Lung (tissue), 12 donors: ENCODE measurements around the gene ADK. TPM values are rescaled to one million over a fixed set of nuclear protein-coding genes. Genes with fewer than 3 reads are reported as not detected.

ENCODE experiments used
- ATAC-seq: fragments of 200-7000 bp; cut with Tn5 transposase; one replicate; pipeline ENCODE4 v1.9.1; 2020; ENCODE audit warnings: moderate number of reproducible peaks; ENCODE audit not compliant: insufficient read depth, low FRiP score
- DNase-seq, 3 donors: peaks; one replicate each; pipeline ENCODE4 v3.0.0-alpha.2; 2013 to 2017
- H3K27ac ChIP-seq, 2 donors: one replicate each; pipeline ENCODE4 v1.5.1; 2013; ENCODE audit warnings: mild to moderate bottlenecking in 2 of 2, moderate library complexity in 2 of 2, control low read depth in 1 of 2, inconsistent platforms in 1 of 2, low read depth in 1 of 2, low read length in 1 of 2
- H3K27me3 ChIP-seq, 3 donors: one replicate each; pipeline ENCODE4 v1.5.1; 2013; ENCODE audit warnings: low read length in 2 of 3; ENCODE audit not compliant: control insufficient read depth in 3 of 3, insufficient read depth in 3 of 3
- H3K36me3 ChIP-seq, 4 donors: one replicate each; pipeline ENCODE4 v1.5.1; 2013; ENCODE audit warnings: low read length in 4 of 4, mild to moderate bottlenecking in 1 of 4, moderate library complexity in 1 of 4; ENCODE audit not compliant: control insufficient read depth in 4 of 4, insufficient read depth in 4 of 4
- H3K4me1 ChIP-seq, 5 donors: one replicate each; pipeline ENCODE4 v1.5.1; 2013; ENCODE audit warnings: low read length in 5 of 5, mild to moderate bottlenecking in 2 of 5, moderate library complexity in 1 of 5; ENCODE audit not compliant: control insufficient read depth in 5 of 5, insufficient read depth in 5 of 5
- H3K4me3 ChIP-seq: one replicate; pipeline ENCODE4 v1.5.1; 2013; ENCODE audit warnings: mild to moderate bottlenecking, control low read depth, moderate library complexity
- H3K9ac ChIP-seq, 2 donors: one replicate each; pipeline ENCODE4 v1.5.1; 2013; ENCODE audit warnings: low read length in 2 of 2, control low read depth in 1 of 2; ENCODE audit not compliant: insufficient read depth in 1 of 2
- H3K9me3 ChIP-seq, 4 donors: one replicate each; pipeline ENCODE4 v1.5.1; 2013; ENCODE audit warnings: low read length in 3 of 4, mild to moderate bottlenecking in 1 of 4, moderate library complexity in 1 of 4; ENCODE audit not compliant: control insufficient read depth in 4 of 4, insufficient read depth in 3 of 4
- CTCF ChIP-seq: IDR thresholded peaks from 2 replicates; pipeline ENCODE4 v1.5.1; 2012; ENCODE audit warnings: mild to moderate bottlenecking; ENCODE audit errors: control extremely low read depth, extremely low read depth
- WGBS, 2 donors: extraction: QIAGEN DNeasy Blood & Tissue Kit; methylation state at CpG; one replicate each; pipeline ENCODE4 v1.1.7; 2013; 5-methylcytosine and 5-hydroxymethylcytosine counted together
- polyA plus RNA-seq, 2 donors: library from polyadenylated mRNA; stranded (reverse); fragments of 200-250 nt; gene quantifications; one replicate each; pipeline ENCODE4 v1.2.1, GENCODE V29; 2013
- total RNA-seq, 2 donors: library from RNA; depleted of rRNA in 1 of 2; stranded (reverse); fragments of >200 nt in 1 of 2; gene quantifications; one replicate each; pipeline ENCODE4 v1.2.1, GENCODE V29; 2014 to 2021
- donor health status: control.
- donor health status: control.
- donor health status: Bipolar disorder and iron deficiency.
- donor health status: healthy.
- donor health status: DM: yes; HTN: yes; CAD: no.

ADK gene
- total and polyA plus RNA-seq, 4 donors: 31.6 to 82.3 (median 42.9) TPM

DNA sequence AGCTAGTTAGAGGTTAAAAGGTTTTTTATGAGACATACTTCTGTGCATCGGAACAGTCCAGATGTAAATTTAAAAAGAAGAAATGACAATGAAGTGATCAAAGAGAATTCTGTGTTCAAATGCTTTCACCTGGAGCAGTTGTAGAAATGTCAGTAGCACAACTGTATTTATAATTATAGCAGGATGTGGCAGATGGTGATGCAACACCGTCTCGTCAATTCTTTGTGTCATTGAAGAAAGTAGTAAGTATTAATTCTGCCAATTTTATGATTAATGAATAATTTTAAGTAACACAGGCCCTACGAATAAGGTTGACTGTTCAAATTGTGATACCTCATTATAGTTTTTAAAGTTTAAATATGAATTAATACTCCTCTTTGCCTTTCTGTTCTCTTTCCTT is 171.1 kb downstream of the ADK start:
- DNase-seq: no peak
- H3K4me1 ChIP-seq: no peaks in the 10 kb centered on the region
- WGBS, 2 donors: 76 to 81% methylated on average over 4 of the region's 4 CpGs
- H3K36me3 ChIP-seq: peaks cover 0 to 3% (median under 1%) of the 10 kb centered on the region in 4 donors
- TF ChIP-seq CTCF: no peak
- no peak overlapping the region for H3K4me3 ChIP-seq
- H3K27ac ChIP-seq: no peak overlapping the region
- no peak overlapping the region for H3K9ac ChIP-seq
- ATAC-seq: no peak
- H3K9me3 ChIP-seq: peaks cover 0 to 8% (median 3%) of the 10 kb centered on the region in 4 donors
- no peaks in the 10 kb centered on the region for H3K27me3 ChIP-seq

DNA sequence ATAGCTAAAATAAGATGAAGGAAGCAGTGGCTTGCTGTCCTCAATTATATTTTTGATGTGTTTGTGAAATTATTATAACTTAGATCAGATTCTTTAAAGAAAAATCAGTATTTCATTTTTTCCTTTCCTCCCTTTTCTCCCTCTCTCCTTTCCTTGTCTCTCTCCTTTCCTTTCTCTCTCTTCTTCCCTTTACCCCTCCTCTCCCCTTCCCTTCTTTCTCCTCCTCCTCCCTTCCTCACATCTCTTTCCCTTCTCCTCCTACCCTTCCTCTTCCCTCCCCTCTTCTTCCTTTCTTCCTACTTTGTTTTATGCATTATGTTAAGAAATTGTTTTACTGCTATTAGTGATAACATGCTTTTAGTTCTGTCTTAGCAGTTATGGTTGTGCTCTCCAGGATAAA is 171.5 kb downstream of the ADK start:
- Histone ChIP-seq H3K4me3 (no peak overlapping the region), H3K4me1 (no peaks in the 10 kb centered on the region), H3K9me3 (peaks cover 0 to 8% (median 3%) of the 10 kb centered on the region in 4 donors), H3K27ac (no peak overlapping the region), H3K9ac (no peak overlapping the region), H3K27me3 (no peaks in the 10 kb centered on the region), H3K36me3 (peaks cover 0 to 3% (median under 1%) of the 10 kb centered on the region in 4 donors)
- ATAC-seq: no peak
- DNase-seq: no peak
- TF ChIP-seq CTCF: no peak

GRCh38 chr10:74328388-74328787 is 177.4 kb downstream of the ADK start:
- ATAC-seq (no peak), DNase-seq (no peak)
- no peaks in the 10 kb centered on the region for H3K4me1 ChIP-seq
- H3K36me3 ChIP-seq: peaks cover 0 to 4% (median 0%) of the 10 kb centered on the region in 4 donors
- no peak for TF ChIP-seq CTCF
- H3K9me3 ChIP-seq: no peaks in the 10 kb centered on the region
- no peak overlapping the region for H3K9ac ChIP-seq
- H3K27ac ChIP-seq: no peak overlapping the region
- no peaks in the 10 kb centered on the region for H3K27me3 ChIP-seq
- WGBS, 2 donors: 41 to 83% methylated on average over 2 of the region's 2 CpGs
- H3K4me3 ChIP-seq: no peak overlapping the region

DNA sequence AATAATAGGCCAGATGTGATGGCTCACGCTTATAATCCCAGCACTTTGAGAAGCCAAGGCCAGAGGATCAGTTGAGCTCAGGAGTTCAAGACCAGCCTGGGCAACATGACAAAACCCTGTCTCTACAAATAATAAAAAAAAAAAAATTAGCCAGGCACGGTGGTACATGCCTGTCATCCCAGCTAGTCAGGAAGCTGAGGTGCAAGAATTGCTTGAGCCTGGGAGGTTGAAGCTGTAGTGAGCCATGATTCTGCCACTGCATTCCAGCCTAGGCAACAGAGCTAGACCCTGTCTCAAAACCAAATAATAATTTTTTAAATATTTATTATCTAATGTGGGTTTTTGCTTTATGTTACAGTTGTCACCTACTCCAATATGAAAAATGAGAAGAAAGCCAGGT is 178.9 kb downstream of the ADK start:
- 84 to 87% methylated on average over 2 of the region's 2 CpGs for WGBS, 2 donors
- H3K4me3 ChIP-seq: no peak overlapping the region
- H3K9ac ChIP-seq: no peak overlapping the region
- DNase-seq (no peak), ATAC-seq (no peak)
- H3K9me3 ChIP-seq: no peaks in the 10 kb centered on the region
- H3K27me3 ChIP-seq: no peaks in the 10 kb centered on the region
- peaks cover 0 to 2% (median 0%) of the 10 kb centered on the region in 4 donors for H3K36me3 ChIP-seq
- no peaks in the 10 kb centered on the region for H3K4me1 ChIP-seq
- no peak for TF ChIP-seq CTCF
- H3K27ac ChIP-seq: no peak overlapping the region
